AG08396 (cell line): ENCODE data around the gene ADAM15.
A peak's percentile ranks its signal among the peaks of the same experiment; 100 is the strongest.

Experiments used
- DNase-seq: peaks from one replicate; pipeline ENCODE4 v3.0.0; 2012; ENCODE audit warnings: low spot score, mixed read lengths

ADAM15 gene

GRCh38 chr1:155051777-155052398, 772 bp downstream of the ADAM15 start:
- DNase-seq: peak; percentile 69

GRCh38 chr1:155052439-155053395, 1.6 kb downstream of the ADAM15 start:
- DNase-seq: no peak

GRCh38 chr1:155053531-155054105, 2.5 kb downstream of the ADAM15 start:
- DNase-seq: no peak

GRCh38 chr1:155057104-155057503, 6.0 kb downstream of the ADAM15 start:
- no peak for DNase-seq

GRCh38 chr1:155057788-155058211, 6.7 kb downstream of the ADAM15 start:
- no peak for DNase-seq

- no peak for DNase-seq
These were observed 9.6 kb downstream of the ADAM15 start for GRCh38 chr1:155060736-155061135.

- DNase-seq: peak; percentile 92
These were observed 10.4 kb downstream of the ADAM15 start for GRCh38 chr1:155061381-155062150.

- DNase-seq: no peak
These were observed 11.1 kb downstream of the ADAM15 start for GRCh38 chr1:155062151-155062686.

GRCh38 chr1:155062702-155063411, 11.7 kb downstream of the ADAM15 start:
- peak; percentile 85 for DNase-seq

GRCh38 chr1:155063550-155064110, 12.5 kb downstream of the ADAM15 start, which contains the start of gene EFNA4:
EFNA4 (plus strand) TSS chr1:155063740; CDS start chr1:155063824, 84 bp downstream.
- DNase-seq: peak; percentile 93

- peak; percentile 62 for DNase-seq
These were observed 13.2 kb downstream of the ADAM15 start for GRCh38 chr1:155064111-155064831.

GRCh38 chr1:155064832-155065429, 13.8 kb downstream of the ADAM15 start:
- DNase-seq: no peak

GRCh38 chr1:155066777-155067176, 15.7 kb downstream of the ADAM15 start:
- no peak for DNase-seq

- DNase-seq: no peak
These were observed 17.5 kb downstream of the ADAM15 start for GRCh38 chr1:155068599-155068998.

GRCh38 chr1:155069551-155070157, 18.5 kb downstream of the ADAM15 start:
- no peak for DNase-seq

- DNase-seq: no peak
These were observed 19.1 kb downstream of the ADAM15 start for GRCh38 chr1:155070158-155070621.

- DNase-seq: peak; percentile 87
These were observed 19.8 kb downstream of the ADAM15 start for GRCh38 chr1:155070721-155071569.

GRCh38 chr1:155071701-155072100, 20.6 kb downstream of the ADAM15 start:
- no peak for DNase-seq
